ENCODE measurements around the gene LRRN1.

Gene LRRN1

DNA sequence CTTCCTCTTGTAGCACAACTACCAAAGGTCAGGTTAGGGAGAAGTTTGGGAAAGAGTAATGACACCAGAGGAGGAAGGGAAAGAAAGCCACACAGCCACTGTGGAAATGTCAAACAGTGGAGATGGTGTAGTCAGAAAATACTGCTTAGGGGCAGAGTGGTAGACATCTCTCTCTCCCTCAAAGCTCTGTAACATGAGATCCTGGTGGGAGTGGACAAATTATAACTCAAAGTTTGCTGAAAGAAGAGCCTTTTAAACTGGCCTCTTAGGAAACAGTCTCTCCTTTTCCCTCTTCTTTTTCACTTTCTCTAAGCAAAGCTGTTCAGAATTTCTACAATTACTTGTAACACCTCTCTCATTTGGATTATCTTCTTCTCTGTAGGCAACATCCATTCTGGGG, 55.8 kb downstream of the LRRN1 start:
- H4K20me1 ChIP-seq (ENCODE audit: insufficient read depth, low read length), result no peaks in the 10 kb centered on the region
- no peak overlapping the region for H3K9ac ChIP-seq (ENCODE audit: low read length)
- TF ChIP-seq, protein P1, sequence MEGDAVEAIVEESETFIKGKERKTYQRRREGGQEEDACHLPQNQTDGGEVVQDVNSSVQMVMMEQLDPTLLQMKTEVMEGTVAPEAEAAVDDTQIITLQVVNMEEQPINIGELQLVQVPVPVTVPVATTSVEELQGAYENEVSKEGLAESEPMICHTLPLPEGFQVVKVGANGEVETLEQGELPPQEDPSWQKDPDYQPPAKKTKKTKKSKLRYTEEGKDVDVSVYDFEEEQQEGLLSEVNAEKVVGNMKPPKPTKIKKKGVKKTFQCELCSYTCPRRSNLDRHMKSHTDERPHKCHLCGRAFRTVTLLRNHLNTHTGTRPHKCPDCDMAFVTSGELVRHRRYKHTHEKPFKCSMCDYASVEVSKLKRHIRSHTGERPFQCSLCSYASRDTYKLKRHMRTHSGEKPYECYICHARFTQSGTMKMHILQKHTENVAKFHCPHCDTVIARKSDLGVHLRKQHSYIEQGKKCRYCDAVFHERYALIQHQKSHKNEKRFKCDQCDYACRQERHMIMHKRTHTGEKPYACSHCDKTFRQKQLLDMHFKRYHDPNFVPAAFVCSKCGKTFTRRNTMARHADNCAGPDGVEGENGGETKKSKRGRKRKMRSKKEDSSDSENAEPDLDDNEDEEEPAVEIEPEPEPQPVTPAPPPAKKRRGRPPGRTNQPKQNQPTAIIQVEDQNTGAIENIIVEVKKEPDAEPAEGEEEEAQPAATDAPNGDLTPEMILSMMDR (IDR thresholded peaks at IDR 0.05; ENCODE audit: low read depth, low read length), result no peak
- no peak for TF ChIP-seq EZH2phosphoT487 (IDR thresholded peaks at IDR 0.05; ENCODE audit: low read depth)
- no peak overlapping the region for H3K4me2 ChIP-seq (ENCODE audit: low read length)
- no peak overlapping the region for H3K4me3 ChIP-seq (ENCODE audit: low read length)
- no peaks in the 10 kb centered on the region for H3K79me2 ChIP-seq (ENCODE audit: low read length)
- no peak overlapping the region for H2AFZ ChIP-seq (ENCODE audit: low read depth, low read length)
- no peaks in the 10 kb centered on the region for H3K36me3 ChIP-seq (replicated peaks; ENCODE audit: low read depth, low read length)
- peaks cover 22% of the 10 kb centered on the region; the same call in 1 of the 2 replicates for H3K27me3 ChIP-seq (ENCODE audit: low read depth, low read length)
- no peak overlapping the region for H3K27ac ChIP-seq (ENCODE audit: low read length)
- H3K9me3 ChIP-seq (ENCODE audit: insufficient read depth, low read length), result no peaks in the 10 kb centered on the region
- peaks cover 9% of the 10 kb centered on the region for H3K4me1 ChIP-seq (ENCODE audit: low read length)

- no peaks in the 10 kb centered on the region for H4K20me1 ChIP-seq (ENCODE audit: insufficient read depth, low read length)
- no peak overlapping the region for H3K27ac ChIP-seq (ENCODE audit: low read length)
- H3K36me3 ChIP-seq (replicated peaks; ENCODE audit: low read depth, low read length), result no peaks in the 10 kb centered on the region
- H2AFZ ChIP-seq (ENCODE audit: low read depth, low read length), result no peak overlapping the region
- no peak overlapping the region for H3K4me3 ChIP-seq (ENCODE audit: low read length)
- H3K9ac ChIP-seq (ENCODE audit: low read length), result no peak overlapping the region
- no peak overlapping the region for H3K4me2 ChIP-seq (ENCODE audit: low read length)
- H3K27me3 ChIP-seq (ENCODE audit: low read depth, low read length), result peaks cover 4% of the 10 kb centered on the region; the same call in 1 of the 2 replicates
- no peaks in the 10 kb centered on the region for H3K9me3 ChIP-seq (ENCODE audit: insufficient read depth, low read length)
- TF ChIP-seq, protein P1 (IDR thresholded peaks at IDR 0.05; ENCODE audit: low read depth, low read length), result no peak
- no peak for TF ChIP-seq EZH2phosphoT487 (IDR thresholded peaks at IDR 0.05; ENCODE audit: low read depth)
- H3K79me2 ChIP-seq (ENCODE audit: low read length), result no peaks in the 10 kb centered on the region
- no peaks in the 10 kb centered on the region for H3K4me1 ChIP-seq (ENCODE audit: low read length)
Measured at GRCh38 chr3:3860235-3860634, 61.0 kb downstream of the LRRN1 start.

DNA sequence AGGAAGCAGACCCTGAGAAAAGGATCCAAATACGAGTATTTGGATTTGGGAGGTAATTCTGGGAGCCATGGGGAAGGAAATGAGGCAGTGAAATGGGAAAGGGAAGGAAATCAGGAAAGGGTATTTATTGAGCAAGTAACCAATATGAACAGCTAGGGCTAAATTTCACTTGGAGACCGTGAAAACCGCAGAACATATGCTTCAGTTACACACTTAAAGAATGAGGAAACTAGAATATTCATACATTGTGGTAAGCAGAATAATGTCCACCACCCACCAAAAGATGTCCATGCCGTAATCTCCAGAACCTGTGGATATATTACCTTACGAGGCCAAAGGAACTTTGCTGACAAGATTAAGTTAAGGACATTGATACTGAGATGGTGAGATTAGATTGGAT, 63.3 kb downstream of the LRRN1 start:
- Histone ChIP-seq H2AFZ (ENCODE audit: low read depth, low read length) (no peak overlapping the region), H3K79me2 (ENCODE audit: low read length) (no peaks in the 10 kb centered on the region), H3K36me3 (replicated peaks; ENCODE audit: low read depth, low read length) (no peaks in the 10 kb centered on the region), H3K27me3 (ENCODE audit: low read depth, low read length) (peaks cover 4% of the 10 kb centered on the region; the same call in 1 of the 2 replicates), H3K27ac (ENCODE audit: low read length) (no peak overlapping the region), H3K9me3 (ENCODE audit: insufficient read depth, low read length) (no peaks in the 10 kb centered on the region), H3K4me1 (ENCODE audit: low read length) (no peaks in the 10 kb centered on the region), H4K20me1 (ENCODE audit: insufficient read depth, low read length) (no peaks in the 10 kb centered on the region), H3K4me3 (ENCODE audit: low read length) (no peak overlapping the region), H3K9ac (ENCODE audit: low read length) (no peak overlapping the region), H3K4me2 (ENCODE audit: low read length) (no peak overlapping the region)
- TF ChIP-seq, protein P1 (IDR thresholded peaks at IDR 0.05; ENCODE audit: low read depth, low read length), result no peak
- no peak for TF ChIP-seq EZH2phosphoT487 (IDR thresholded peaks at IDR 0.05; ENCODE audit: low read depth)

GRCh38 chr3:3875491-3875890, 76.3 kb downstream of the LRRN1 start:
- Histone ChIP-seq H3K4me1 (ENCODE audit: low read length) (no peaks in the 10 kb centered on the region), H3K4me2 (ENCODE audit: low read length) (no peak overlapping the region), H3K4me3 (ENCODE audit: low read length) (no peak overlapping the region), H3K36me3 (replicated peaks; ENCODE audit: low read depth, low read length) (no peaks in the 10 kb centered on the region), H3K9ac (ENCODE audit: low read length) (no peak overlapping the region), H3K9me3 (ENCODE audit: insufficient read depth, low read length) (no peaks in the 10 kb centered on the region), H3K27me3 (ENCODE audit: low read depth, low read length) (0 out of 2 replicates have a peak, but pooled peaks cover 4% of the 10 kb centered on the region), H3K79me2 (ENCODE audit: low read length) (no peaks in the 10 kb centered on the region), H4K20me1 (ENCODE audit: insufficient read depth, low read length) (no peaks in the 10 kb centered on the region), H3K27ac (ENCODE audit: low read length) (no peak overlapping the region), H2AFZ (ENCODE audit: low read depth, low read length) (no peak overlapping the region)
- TF ChIP-seq, protein P1 (IDR thresholded peaks at IDR 0.05; ENCODE audit: low read depth, low read length), result no peak
- no peak for TF ChIP-seq EZH2phosphoT487 (IDR thresholded peaks at IDR 0.05; ENCODE audit: low read depth)
